NCI-H2029 treated with DMSO at 0.1 percent for 48 hours (cell line): ENCODE results near the gene MRPL20.
"Not testable (repeated sequence)": the region's sequence is repeated elsewhere in the genome, so short reads cannot be mapped to it uniquely, and the experiment has no call there.

Source experiments
- DNase-seq: peaks from one replicate; lab custom pipeline; 2025; lab: John Stamatoyannopoulos, UW

The MRPL20 gene

GRCh38 chr1:1437033-1437903 is 30.2 kb upstream of the MRPL20 start:
- DNase-seq: no peak

GRCh38 chr1:1436630-1437032 is 29.5 kb upstream of the MRPL20 start:
- no peak for DNase-seq

- DNase-seq: no peak
These were observed 29.0 kb upstream of the MRPL20 start for GRCh38 chr1:1435911-1436629.

- DNase-seq: no peak
These were observed 28.2 kb upstream of the MRPL20 start, which contains the start of gene VWA1 for GRCh38 chr1:1435106-1435903. VWA1 (plus strand) TSS chr1:1435690; CDS start chr1:1435749, 59 bp downstream.

GRCh38 chr1:1434824-1435105 is 27.7 kb upstream of the MRPL20 start:
- DNase-seq: no peak

- DNase-seq: no peak
These were observed 27.2 kb upstream of the MRPL20 start for GRCh38 chr1:1434131-1434823.

- no peak for DNase-seq
These were observed 26.7 kb upstream of the MRPL20 start for GRCh38 chr1:1433804-1434130.

- no peak for DNase-seq
These were observed 26.1 kb upstream of the MRPL20 start for GRCh38 chr1:1432951-1433803.

GRCh38 chr1:1432274-1432950 is 25.3 kb upstream of the MRPL20 start:
- no peak for DNase-seq

- DNase-seq: no peak
These were observed 24.8 kb upstream of the MRPL20 start for GRCh38 chr1:1431845-1432273.

- no peak for DNase-seq
These were observed 24.1 kb upstream of the MRPL20 start for GRCh38 chr1:1430992-1431844.

- peak; percentile 8 for DNase-seq
These were observed 23.3 kb upstream of the MRPL20 start for GRCh38 chr1:1430114-1430982.

- no peak for DNase-seq
These were observed 22.6 kb upstream of the MRPL20 start for GRCh38 chr1:1429671-1430073.

GRCh38 chr1:1428967-1429366 is 21.9 kb upstream of the MRPL20 start:
- not testable (repeated sequence) for DNase-seq

- DNase-seq: no peak
These were observed 21.1 kb upstream of the MRPL20 start for GRCh38 chr1:1428174-1428573.

GRCh38 chr1:1427820-1428148 is 20.7 kb upstream of the MRPL20 start:
- no peak for DNase-seq

- no peak for DNase-seq
These were observed 20.2 kb upstream of the MRPL20 start for GRCh38 chr1:1427106-1427819.

- DNase-seq: no peak
These were observed 19.5 kb upstream of the MRPL20 start for GRCh38 chr1:1426496-1427105.
